ENCODE data around the gene SCUBE1. TPM values are rescaled to one million over a fixed set of nuclear protein-coding genes. Genes with fewer than 3 reads are reported as not detected.

Gene SCUBE1
- total RNA-seq, 2 experiments from 2014 or later: not detected

GRCh38 chr22:43337385-43337784 lies 5.8 kb downstream of the SCUBE1 start:
- CTCF ChIA-PET: interaction anchor here (1.6 to 2.2 kb wide), 2 partner anchors 9 to 106 kb away, joined by 4 to 7 read pairs; no protein-coding TSS in a partner anchor

GRCh38 chr22:43334378-43334777 lies 8.8 kb downstream of the SCUBE1 start:
- CTCF ChIA-PET: interaction anchor here (2.4 kb wide), 1 partner anchor 12 kb away, joined by 7 read pairs; no protein-coding TSS in a partner anchor
- POLR2A ChIA-PET: no interaction called here

More at GRCh38 chr22:43337385-43337784, 5.8 kb downstream of the SCUBE1 start:
- H3K4me3 Mint-ChIP-seq: no peak overlapping the region
- no peak overlapping the region for H3K27ac Mint-ChIP-seq
- no peaks in the 10 kb centered on the region for H3K36me3 Mint-ChIP-seq
- H3K9me3 Mint-ChIP-seq: no peaks in the 10 kb centered on the region
- H3K27me3 Mint-ChIP-seq: peaks cover 23% of the 10 kb centered on the region
- no peak for DNase-seq
- H3K4me1 Mint-ChIP-seq (ENCODE audit: low read depth): peaks cover 2% of the 10 kb centered on the region
- intact Hi-C loops (cut with micrococcal nuclease): no loop called here
- POLR2A ChIA-PET: no interaction called here

GRCh38 chr22:43333978-43334377 lies 9.2 kb downstream of the SCUBE1 start:
- H3K9me3 Mint-ChIP-seq: no peaks in the 10 kb centered on the region
- H3K27me3 Mint-ChIP-seq: no peaks in the 10 kb centered on the region
- POLR2A ChIA-PET: no interaction called here
- H3K27ac Mint-ChIP-seq: no peak overlapping the region
- CTCF ChIA-PET: interaction anchor here (2.4 kb wide), 1 partner anchor 13 kb away, joined by 7 read pairs; no protein-coding TSS in a partner anchor
- H3K4me1 Mint-ChIP-seq (ENCODE audit: low read depth): no peaks in the 10 kb centered on the region
- H3K4me3 Mint-ChIP-seq: no peak overlapping the region
- no peaks in the 10 kb centered on the region for H3K36me3 Mint-ChIP-seq
- intact Hi-C loops (cut with micrococcal nuclease): no loop called here
- DNase-seq: no peak

More at GRCh38 chr22:43334378-43334777, 8.8 kb downstream of the SCUBE1 start:
- no peak overlapping the region for H3K27ac Mint-ChIP-seq
- H3K9me3 Mint-ChIP-seq: no peaks in the 10 kb centered on the region
- intact Hi-C loops (cut with micrococcal nuclease): no loop called here
- no peaks in the 10 kb centered on the region for H3K4me1 Mint-ChIP-seq (ENCODE audit: low read depth)
- no peak overlapping the region for H3K4me3 Mint-ChIP-seq
- DNase-seq: no peak
- H3K27me3 Mint-ChIP-seq: no peaks in the 10 kb centered on the region
- H3K36me3 Mint-ChIP-seq: no peaks in the 10 kb centered on the region

GRCh38 chr22:43333156-43333555 lies 10.0 kb downstream of the SCUBE1 start:
- CTCF ChIA-PET: interaction anchor here (1.3 to 2.4 kb wide), 2 partner anchors 13 to 56 kb away, joined by 3 to 7 read pairs; no protein-coding TSS in a partner anchor
- POLR2A ChIA-PET: no interaction called here
- H3K9me3 Mint-ChIP-seq: no peaks in the 10 kb centered on the region
- no peaks in the 10 kb centered on the region for H3K27me3 Mint-ChIP-seq
- H3K4me3 Mint-ChIP-seq: no peak overlapping the region
- no peak for DNase-seq
- intact Hi-C loops (cut with micrococcal nuclease): no loop called here
- H3K27ac Mint-ChIP-seq: no peak overlapping the region
- H3K4me1 Mint-ChIP-seq (ENCODE audit: low read depth): no peaks in the 10 kb centered on the region
- H3K36me3 Mint-ChIP-seq: no peaks in the 10 kb centered on the region

- intact Hi-C loops (cut with micrococcal nuclease): no loop called here
- Mint-ChIP-seq H3K27me3 (no peaks in the 10 kb centered on the region), H3K36me3 (no peaks in the 10 kb centered on the region), H3K9me3 (no peaks in the 10 kb centered on the region), H3K27ac (no peak overlapping the region), H3K4me1 (ENCODE audit: low read depth) (no peaks in the 10 kb centered on the region), H3K4me3 (no peak overlapping the region)
- DNase-seq: no peak
- CTCF ChIA-PET: interaction anchor here (0.5 kb wide), 1 partner anchor 14 kb away, joined by 3 read pairs; no protein-coding TSS in a partner anchor
- POLR2A ChIA-PET: no interaction called here
Observed at GRCh38 chr22:43331698-43332097, 11.5 kb downstream of the SCUBE1 start.

GRCh38 chr22:43331069-43331451 lies 12.1 kb downstream of the SCUBE1 start:
- DNase-seq: no peak
- intact Hi-C loops (cut with micrococcal nuclease): no loop called here
- H3K27ac Mint-ChIP-seq: no peak overlapping the region
- H3K4me3 Mint-ChIP-seq: no peak overlapping the region
- CTCF ChIA-PET: no interaction called here
- no peaks in the 10 kb centered on the region for H3K27me3 Mint-ChIP-seq
- H3K36me3 Mint-ChIP-seq: no peaks in the 10 kb centered on the region
- H3K9me3 Mint-ChIP-seq: no peaks in the 10 kb centered on the region
- POLR2A ChIA-PET: no interaction called here
- no peaks in the 10 kb centered on the region for H3K4me1 Mint-ChIP-seq (ENCODE audit: low read depth)

- intact Hi-C loops (cut with micrococcal nuclease): no loop called here
- POLR2A ChIA-PET: no interaction called here
- Mint-ChIP-seq H3K4me3 (no peak overlapping the region), H3K4me1 (ENCODE audit: low read depth) (no peaks in the 10 kb centered on the region), H3K27me3 (no peaks in the 10 kb centered on the region), H3K9me3 (no peaks in the 10 kb centered on the region), H3K36me3 (no peaks in the 10 kb centered on the region), H3K27ac (no peak overlapping the region)
- no peak for DNase-seq
- CTCF ChIA-PET: no interaction called here
Observed at GRCh38 chr22:43330178-43331068, 12.7 kb downstream of the SCUBE1 start.

GRCh38 chr22:43329061-43329460 lies 14.1 kb downstream of the SCUBE1 start:
- ChIA-PET POLR2A (no interaction called here), CTCF (no interaction called here)
- Mint-ChIP-seq H3K36me3 (no peaks in the 10 kb centered on the region), H3K4me3 (no peak overlapping the region), H3K9me3 (no peaks in the 10 kb centered on the region), H3K4me1 (ENCODE audit: low read depth) (no peaks in the 10 kb centered on the region), H3K27me3 (no peaks in the 10 kb centered on the region), H3K27ac (no peak overlapping the region)
- intact Hi-C loops (cut with micrococcal nuclease): no loop called here
- no peak for DNase-seq

GRCh38 chr22:43327157-43327438 lies 16.1 kb downstream of the SCUBE1 start:
- Mint-ChIP-seq H3K4me1 (ENCODE audit: low read depth) (no peaks in the 10 kb centered on the region), H3K27ac (no peak overlapping the region), H3K27me3 (no peaks in the 10 kb centered on the region), H3K36me3 (no peaks in the 10 kb centered on the region), H3K9me3 (no peaks in the 10 kb centered on the region), H3K4me3 (no peak overlapping the region)
- DNase-seq: no peak
- CTCF ChIA-PET: interaction anchor here (0.9 kb wide), 1 partner anchor 53 kb away, joined by 3 read pairs; no protein-coding TSS in a partner anchor
- POLR2A ChIA-PET: no interaction called here
- intact Hi-C loops (cut with micrococcal nuclease): no loop called here

GRCh38 chr22:43326331-43327156 lies 16.6 kb downstream of the SCUBE1 start:
- Mint-ChIP-seq H3K4me3 (no peak overlapping the region), H3K27ac (no peak overlapping the region), H3K9me3 (no peaks in the 10 kb centered on the region), H3K36me3 (no peaks in the 10 kb centered on the region), H3K27me3 (no peaks in the 10 kb centered on the region), H3K4me1 (ENCODE audit: low read depth) (no peaks in the 10 kb centered on the region)
- ChIA-PET POLR2A (no interaction called here), CTCF (interaction anchor here (0.9 kb wide), 1 partner anchor 53 kb away, joined by 3 read pairs; no protein-coding TSS in a partner anchor)
- intact Hi-C loops (cut with micrococcal nuclease): no loop called here
- no peak for DNase-seq

- no peaks in the 10 kb centered on the region for H3K36me3 Mint-ChIP-seq
- intact Hi-C loops (cut with micrococcal nuclease): no loop called here
- no peak overlapping the region for H3K4me3 Mint-ChIP-seq
- H3K4me1 Mint-ChIP-seq (ENCODE audit: low read depth): no peaks in the 10 kb centered on the region
- no peak overlapping the region for H3K27ac Mint-ChIP-seq
- no peaks in the 10 kb centered on the region for H3K27me3 Mint-ChIP-seq
- DNase-seq: no peak
- ChIA-PET CTCF (no interaction called here), POLR2A (no interaction called here)
- H3K9me3 Mint-ChIP-seq: no peaks in the 10 kb centered on the region
Observed at GRCh38 chr22:43325176-43325575, 18.0 kb downstream of the SCUBE1 start.
